Activated naive CD8-positive, alpha-beta T cell treated with anti-CD3 and anti-CD28 coated beads, Interleukin-2, amount 10 ng/mL, durations not matched to agents 7 days and 5 days (primary cell): ENCODE measurements around the gene HTR3C. TPM values are rescaled to one million over a fixed set of nuclear protein-coding genes. Genes with fewer than 3 reads are reported as not detected.
A peak's percentile ranks its signal among the peaks of the same experiment; 100 is the strongest.
"Not testable (repeated sequence)": the region's sequence is repeated elsewhere in the genome, so short reads cannot be mapped to it uniquely, and the experiment has no call there.

Source experiments
- ATAC-seq: fragments of 150-1000 bp; cut with Tn5 transposase; one replicate; pipeline ENCODE4 v1.10.0; 2021; ENCODE audit warnings: low read depth, moderate library complexity
- POLR2A ChIA-PET: fragments of 350-600 bp; sonication (Branson Sonifier 250); formaldehyde crosslinking; loops from one replicate; lab custom pipeline; 2021; ENCODE audit warnings: antibody characterized with exemption; lab: Charles Lee
- DNase-seq: peaks from one replicate; pipeline ENCODE4 v3.0.0; 2021
- H3K27ac Mint-ChIP-seq: one replicate; pipeline ENCODE4 v1.8.0; 2022; ENCODE audit warnings: mild to moderate bottlenecking, mixed read lengths
- H3K27me3 Mint-ChIP-seq: one replicate; pipeline ENCODE4 v1.8.0; 2022; ENCODE audit warnings: mild to moderate bottlenecking, moderate library complexity, mixed read lengths
- H3K36me3 Mint-ChIP-seq: one replicate; pipeline ENCODE4 v1.8.0; 2021; ENCODE audit warnings: mild to moderate bottlenecking, mixed read lengths
- H3K4me1 Mint-ChIP-seq: one replicate; pipeline ENCODE4 v1.8.0; 2021; ENCODE audit warnings: mixed read lengths
- H3K4me3 Mint-ChIP-seq: one replicate; pipeline ENCODE4 v1.8.0; 2022; ENCODE audit warnings: mild to moderate bottlenecking, moderate library complexity, mixed read lengths
- H3K9me3 Mint-ChIP-seq: one replicate; pipeline ENCODE4 v1.8.0; 2021; ENCODE audit warnings: mixed read lengths
- total RNA-seq, 2 experiments: library from RNA; stranded (reverse); gene quantifications; one replicate each; pipeline ENCODE4 v1.2.3, GENCODE V29; 2021

HTR3C gene
- total RNA-seq: not detected

- DNase-seq (no peak), ATAC-seq (no peak)
- POLR2A ChIA-PET: no interaction called here
- Mint-ChIP-seq H3K4me3 (no peak within 1 kb of the TSS), H3K36me3 (no peaks in the 10 kb centered on the region), H3K9me3 (no peaks in the 10 kb centered on the region), H3K4me1 (no peaks in the 10 kb centered on the region), H3K27me3 (peaks cover 5% of the 10 kb centered on the region), H3K27ac (no peak within 1 kb of the TSS)
Measured at GRCh38 chr3:184052767-184053166, at the start of gene HTR3C. Gene HTR3C (plus strand): TSS chr3:184053047. CDS start chr3:184053081, 34 bp downstream.

- no peak for DNase-seq
- Mint-ChIP-seq H3K4me1 (peaks cover 10% of the 10 kb centered on the region), H3K36me3 (peaks cover 5% of the 10 kb centered on the region), H3K9me3 (no peaks in the 10 kb centered on the region), H3K27ac (no peak overlapping the region), H3K27me3 (no peaks in the 10 kb centered on the region), H3K4me3 (no peak overlapping the region)
- ATAC-seq: no peak
- POLR2A ChIA-PET: no interaction called here
Measured at GRCh38 chr3:184003187-184003967, 49.5 kb upstream of the HTR3C start.

- Mint-ChIP-seq H3K4me3 (no peak overlapping the region), H3K4me1 (peaks cover 10% of the 10 kb centered on the region), H3K27ac (no peak overlapping the region), H3K9me3 (no peaks in the 10 kb centered on the region), H3K36me3 (peaks cover 5% of the 10 kb centered on the region), H3K27me3 (no peaks in the 10 kb centered on the region)
- ATAC-seq (no peak), DNase-seq (no peak)
- POLR2A ChIA-PET: no interaction called here
Measured at GRCh38 chr3:184004476-184004875, 48.4 kb upstream of the HTR3C start.

- ATAC-seq (peak; percentile 66), DNase-seq (no peak)
- POLR2A ChIA-PET: interaction anchor here (0.7 to 1.0 kb wide), 2 partner anchors 12 to 14 kb away, joined by 3 to 5 read pairs; partner anchors contain the start of gene ABCC5
- Mint-ChIP-seq H3K36me3 (peaks cover 9% of the 10 kb centered on the region), H3K27ac (no peak overlapping the region), H3K4me3 (no peak overlapping the region), H3K27me3 (no peaks in the 10 kb centered on the region), H3K9me3 (no peaks in the 10 kb centered on the region), H3K4me1 (peaks cover 10% of the 10 kb centered on the region)
Measured at GRCh38 chr3:184005941-184006507, 46.8 kb upstream of the HTR3C start.

GRCh38 chr3:184007143-184007813, 45.6 kb upstream of the HTR3C start:
- POLR2A ChIA-PET, H3K4me3 Mint-ChIP-seq, H3K27me3 Mint-ChIP-seq, H3K9me3 Mint-ChIP-seq, H3K27ac Mint-ChIP-seq, DNase-seq, ATAC-seq: not testable (repeated sequence)
- H3K4me1 Mint-ChIP-seq: peaks cover 10% of the 10 kb centered on the region
- peaks cover 10% of the 10 kb centered on the region for H3K36me3 Mint-ChIP-seq

GRCh38 chr3:184008161-184008560, 44.7 kb upstream of the HTR3C start:
- no peaks in the 10 kb centered on the region for H3K27me3 Mint-ChIP-seq
- H3K4me3 Mint-ChIP-seq: no peak overlapping the region
- peaks cover 10% of the 10 kb centered on the region for H3K36me3 Mint-ChIP-seq
- ATAC-seq (no peak), DNase-seq (no peak)
- H3K4me1 Mint-ChIP-seq: peaks cover 10% of the 10 kb centered on the region
- POLR2A ChIA-PET: no interaction called here
- H3K27ac Mint-ChIP-seq: no peak overlapping the region
- no peaks in the 10 kb centered on the region for H3K9me3 Mint-ChIP-seq

- peaks cover 7% of the 10 kb centered on the region for H3K36me3 Mint-ChIP-seq
- POLR2A ChIA-PET: no interaction called here
- H3K4me1 Mint-ChIP-seq: peaks cover 11% of the 10 kb centered on the region
Measured at GRCh38 chr3:184011230-184011876, 41.5 kb upstream of the HTR3C start.

GRCh38 chr3:184011937-184012889, 40.6 kb upstream of the HTR3C start:
- H3K27ac Mint-ChIP-seq: no peak overlapping the region
- no peak overlapping the region for H3K4me3 Mint-ChIP-seq
- no peaks in the 10 kb centered on the region for H3K9me3 Mint-ChIP-seq
- no peak for ATAC-seq
- peaks cover 6% of the 10 kb centered on the region for H3K36me3 Mint-ChIP-seq
- no peak for DNase-seq
- POLR2A ChIA-PET: no interaction called here
- no peaks in the 10 kb centered on the region for H3K27me3 Mint-ChIP-seq
- peaks cover 14% of the 10 kb centered on the region for H3K4me1 Mint-ChIP-seq

More at GRCh38 chr3:184011230-184011876, 41.5 kb upstream of the HTR3C start:
- Mint-ChIP-seq H3K4me3 (no peak overlapping the region), H3K9me3 (no peaks in the 10 kb centered on the region), H3K27ac (no peak overlapping the region), H3K27me3 (no peaks in the 10 kb centered on the region)
- no peak for ATAC-seq
- DNase-seq: no peak

- no peak for DNase-seq
- Mint-ChIP-seq H3K4me3 (no peak overlapping the region), H3K9me3 (no peaks in the 10 kb centered on the region), H3K27ac (no peak overlapping the region), H3K27me3 (peaks cover 6% of the 10 kb centered on the region), H3K36me3 (peaks cover 4% of the 10 kb centered on the region), H3K4me1 (peaks cover 18% of the 10 kb centered on the region)
- POLR2A ChIA-PET: no interaction called here
- no peak for ATAC-seq
Measured at GRCh38 chr3:184015381-184016019, 37.3 kb upstream of the HTR3C start.

GRCh38 chr3:184016169-184016570, 36.7 kb upstream of the HTR3C start:
- ATAC-seq (no peak), DNase-seq (no peak)
- Mint-ChIP-seq H3K27me3 (peaks cover 9% of the 10 kb centered on the region), H3K4me1 (peaks cover 18% of the 10 kb centered on the region), H3K4me3 (peak overlapping the region; percentile 33), H3K27ac (no peak overlapping the region), H3K36me3 (peaks cover under 1% of the 10 kb centered on the region), H3K9me3 (no peaks in the 10 kb centered on the region)
- POLR2A ChIA-PET: no interaction called here

GRCh38 chr3:184016811-184017671, 35.8 kb upstream of the HTR3C start:
- POLR2A ChIA-PET: no interaction called here
- peak overlapping the region; percentile 98 for H3K4me3 Mint-ChIP-seq
- peaks cover 18% of the 10 kb centered on the region for H3K4me1 Mint-ChIP-seq
- peaks cover 10% of the 10 kb centered on the region for H3K27me3 Mint-ChIP-seq
- ATAC-seq: peak; percentile 68
- no peaks in the 10 kb centered on the region for H3K9me3 Mint-ChIP-seq
- no peaks in the 10 kb centered on the region for H3K36me3 Mint-ChIP-seq
- H3K27ac Mint-ChIP-seq: peak overlapping the region; percentile 86
- DNase-seq: peak; percentile 79
